T-helper 2 cell treated with Interferon-gamma antibody and Interleukin-4, amounts not matched to agents 5 μg/mL and 100 μg/mL, for 36 hours (primary cell): ENCODE data around the gene DBX2.
"Not testable (repeated sequence)": the region's sequence is repeated elsewhere in the genome, so short reads cannot be mapped to it uniquely, and the experiment has no call there.

Experiments
- DNase-seq: peaks from one replicate; pipeline ENCODE4 v3.0.0; 2021; ENCODE audit warnings: low spot score
- H3K27ac Mint-ChIP-seq: one replicate; pipeline ENCODE4 v1.8.0; 2021; ENCODE audit warnings: mild to moderate bottlenecking, mixed read lengths
- H3K27me3 Mint-ChIP-seq: one replicate; pipeline ENCODE4 v1.8.0; 2021; ENCODE audit warnings: low read depth, mixed read lengths
- H3K36me3 Mint-ChIP-seq: one replicate; pipeline ENCODE4 v1.8.0; 2021; ENCODE audit warnings: low read depth, mixed read lengths
- H3K4me1 Mint-ChIP-seq: one replicate; pipeline ENCODE4 v1.8.0; 2021; ENCODE audit warnings: low read depth, mixed read lengths
- H3K4me3 Mint-ChIP-seq: one replicate; pipeline ENCODE4 v1.8.0; 2022; ENCODE audit warnings: mild to moderate bottlenecking, moderate library complexity, mixed read lengths
- H3K9me3 Mint-ChIP-seq: one replicate; pipeline ENCODE4 v1.8.0; 2021; ENCODE audit warnings: mixed read lengths

DBX2 gene

DNA sequence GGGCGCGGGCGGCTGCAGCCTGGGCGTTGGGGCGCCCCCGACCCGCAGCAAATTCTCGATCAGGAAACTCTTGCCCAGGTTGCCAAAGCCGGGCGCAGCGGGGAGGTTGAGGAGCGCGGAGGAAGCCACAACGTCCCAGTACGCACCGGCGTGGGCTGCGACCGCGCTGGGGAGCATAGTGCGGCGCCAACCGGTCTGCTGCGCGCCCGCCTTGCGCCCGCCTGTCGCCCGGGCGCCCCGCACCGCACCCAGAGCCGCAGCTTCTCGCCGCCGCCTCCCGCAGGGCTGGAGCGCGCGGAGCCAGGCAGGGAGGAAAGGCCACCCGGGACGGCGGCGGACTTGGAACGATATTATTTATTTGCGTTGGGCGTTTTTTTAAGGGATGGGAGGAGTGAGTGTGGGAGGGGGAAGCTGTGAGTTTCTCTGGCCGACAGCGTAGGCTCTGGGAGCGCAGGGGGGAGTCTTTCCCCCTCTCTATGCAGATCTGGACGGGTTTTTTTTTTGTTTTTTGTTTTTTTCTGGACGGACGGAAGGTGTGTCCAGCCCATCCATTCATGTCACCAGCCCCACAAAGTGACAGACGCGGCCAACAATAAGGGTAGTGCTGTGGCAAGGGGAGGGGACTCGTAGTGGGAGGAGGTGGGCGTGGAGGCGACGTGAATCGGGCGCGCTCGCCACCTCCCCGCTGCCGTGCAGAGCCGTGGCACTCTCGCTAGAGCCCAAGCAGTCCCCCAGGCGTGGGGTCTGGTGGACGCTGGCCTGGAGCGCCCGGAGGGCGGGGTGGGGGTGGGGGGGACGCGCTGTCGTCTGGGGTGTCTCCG is at the start of gene DBX2:
Gene DBX2 (minus strand): TSS at position 349 of the 821 bp plus-strand sequence. CDS start 172 bp downstream, at position 177.
- Mint-ChIP-seq H3K9me3 (no peaks in the 10 kb centered on the region), H3K27me3 (peaks cover 56% of the 10 kb centered on the region), H3K36me3 (no peaks in the 10 kb centered on the region), H3K4me1 (no peaks in the 10 kb centered on the region), H3K4me3 (no peak within 1 kb of the TSS), H3K27ac (no peak within 1 kb of the TSS)
- DNase-seq, result no peak

DNA sequence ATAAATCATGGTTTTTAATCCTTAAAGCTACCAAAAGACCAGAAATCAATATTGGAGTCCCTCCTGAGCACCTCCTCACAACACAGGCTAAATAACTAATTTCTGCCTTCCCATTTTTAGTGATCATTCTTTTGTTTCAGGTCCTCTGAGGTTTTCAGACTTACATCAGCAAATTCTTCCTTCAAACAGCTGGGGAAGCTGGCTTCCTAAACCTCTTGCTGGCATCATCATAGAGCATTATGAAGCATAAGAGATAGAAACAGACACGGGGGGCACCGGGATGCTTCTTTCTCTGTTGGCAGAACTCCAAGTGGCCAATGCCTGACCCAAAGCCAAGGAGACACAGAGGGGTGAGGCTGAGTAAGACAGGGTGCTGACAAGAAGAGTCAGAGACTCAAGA is 47.9 kb upstream of the DBX2 start:
- H3K27ac Mint-ChIP-seq, result no peak overlapping the region
- no peak overlapping the region for H3K4me3 Mint-ChIP-seq
- no peaks in the 10 kb centered on the region for H3K4me1 Mint-ChIP-seq
- H3K36me3 Mint-ChIP-seq, result no peaks in the 10 kb centered on the region
- no peaks in the 10 kb centered on the region for H3K9me3 Mint-ChIP-seq
- no peak for DNase-seq
- H3K27me3 Mint-ChIP-seq, result peaks cover 2% of the 10 kb centered on the region

DNA sequence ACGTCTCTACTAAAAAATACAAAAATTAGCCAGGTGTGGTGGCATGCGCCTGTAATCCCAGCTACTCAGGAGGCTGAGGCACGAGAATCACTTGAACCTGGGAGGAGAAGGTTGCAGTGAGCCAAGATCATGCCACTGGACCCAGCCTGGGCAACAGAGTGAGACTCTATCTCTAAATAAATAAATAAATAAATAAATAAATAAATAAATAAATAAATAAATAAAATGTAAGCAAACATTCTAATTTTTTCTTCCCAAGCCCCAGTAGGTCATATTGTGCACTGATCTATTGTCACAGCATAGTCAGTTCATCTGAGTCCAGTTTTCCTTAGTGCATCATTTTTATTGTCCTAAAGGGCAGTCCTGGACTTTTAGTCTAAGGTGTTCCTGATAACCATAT is 44.5 kb upstream of the DBX2 start:
- H3K9me3 Mint-ChIP-seq, H3K4me3 Mint-ChIP-seq, H3K27ac Mint-ChIP-seq, H3K4me1 Mint-ChIP-seq, H3K27me3 Mint-ChIP-seq, H3K36me3 Mint-ChIP-seq, DNase-seq: not testable (repeated sequence)

DNA sequence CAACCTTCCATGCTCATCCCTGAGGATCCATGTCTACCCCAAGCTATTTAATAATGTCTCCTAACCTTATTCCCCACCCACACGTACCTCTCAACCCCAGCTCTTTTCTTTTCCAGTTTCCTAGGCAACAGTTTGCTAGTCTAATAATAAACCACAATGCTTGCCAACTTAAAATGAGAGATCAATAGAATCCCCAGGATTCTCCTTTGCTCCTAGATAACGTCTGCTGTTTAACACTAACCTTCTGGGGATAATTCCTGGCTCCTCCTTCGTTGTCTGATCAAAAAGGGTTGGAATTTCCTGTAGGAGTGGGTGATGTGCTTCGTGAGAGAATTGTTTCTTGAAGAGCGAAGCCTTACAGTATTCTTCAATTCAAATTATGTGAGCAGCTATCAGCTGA is 42.2 kb upstream of the DBX2 start:
- no peak overlapping the region for H3K4me3 Mint-ChIP-seq
- no peaks in the 10 kb centered on the region for H3K36me3 Mint-ChIP-seq
- H3K9me3 Mint-ChIP-seq, result no peaks in the 10 kb centered on the region
- DNase-seq, result no peak
- no peak overlapping the region for H3K27ac Mint-ChIP-seq
- peaks cover 2% of the 10 kb centered on the region for H3K27me3 Mint-ChIP-seq
- H3K4me1 Mint-ChIP-seq, result no peaks in the 10 kb centered on the region

DNA sequence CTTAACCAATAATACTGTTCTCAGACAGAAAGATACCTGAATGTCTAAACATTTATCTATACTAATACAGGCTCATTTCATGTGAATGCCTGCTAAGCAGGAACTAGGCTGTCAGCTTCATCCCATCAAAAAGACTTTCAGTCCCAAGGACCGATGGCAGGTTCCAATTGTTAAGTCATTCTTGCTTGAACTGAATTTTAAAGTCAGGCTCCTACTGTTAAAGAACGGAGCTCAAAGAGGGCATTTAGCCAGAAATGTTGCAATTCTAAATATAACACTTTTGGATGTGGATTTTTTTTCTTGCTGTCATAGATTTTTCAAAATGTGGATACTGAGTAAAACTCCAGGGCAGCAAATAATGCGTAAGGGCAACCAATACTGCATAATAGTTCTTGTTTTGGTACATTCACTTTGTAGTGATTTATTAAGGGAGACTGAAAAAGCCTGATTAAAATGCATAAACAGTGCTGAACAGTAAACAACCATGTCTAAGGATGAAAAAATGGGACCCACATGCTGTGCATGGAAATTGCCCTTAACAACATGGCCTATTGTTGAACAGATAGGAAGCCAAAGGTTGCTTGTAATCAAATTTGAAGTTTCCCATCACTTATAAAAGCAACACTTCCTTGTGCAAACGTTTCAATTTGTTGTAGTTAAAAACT is 38.6 kb upstream of the DBX2 start:
- Mint-ChIP-seq H3K4me3 (no peak overlapping the region), H3K9me3 (peaks cover 5% of the 10 kb centered on the region), H3K4me1 (no peaks in the 10 kb centered on the region), H3K27me3 (no peaks in the 10 kb centered on the region), H3K27ac (no peak overlapping the region), H3K36me3 (no peaks in the 10 kb centered on the region)
- no peak for DNase-seq

DNA sequence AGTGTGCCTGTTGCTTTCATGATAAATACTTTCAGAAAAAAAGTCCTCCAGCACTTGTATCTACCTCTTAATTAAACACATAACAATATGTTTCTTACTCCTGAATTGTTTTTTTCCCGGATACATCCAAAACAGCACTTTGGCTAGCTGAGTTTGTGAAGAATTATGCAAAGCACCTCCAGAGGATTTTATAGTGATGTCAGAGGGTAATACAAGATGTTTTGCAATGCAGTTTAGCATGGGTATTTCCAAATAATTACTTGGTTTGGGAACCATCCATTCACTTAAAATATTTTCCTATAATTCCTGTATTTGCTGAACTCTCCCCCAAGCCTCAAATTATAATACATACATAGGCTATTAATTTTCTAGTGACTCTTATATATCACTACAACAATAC is 37.7 kb upstream of the DBX2 start:
- no peaks in the 10 kb centered on the region for H3K27me3 Mint-ChIP-seq
- H3K36me3 Mint-ChIP-seq, result no peaks in the 10 kb centered on the region
- no peak overlapping the region for H3K4me3 Mint-ChIP-seq

DNA sequence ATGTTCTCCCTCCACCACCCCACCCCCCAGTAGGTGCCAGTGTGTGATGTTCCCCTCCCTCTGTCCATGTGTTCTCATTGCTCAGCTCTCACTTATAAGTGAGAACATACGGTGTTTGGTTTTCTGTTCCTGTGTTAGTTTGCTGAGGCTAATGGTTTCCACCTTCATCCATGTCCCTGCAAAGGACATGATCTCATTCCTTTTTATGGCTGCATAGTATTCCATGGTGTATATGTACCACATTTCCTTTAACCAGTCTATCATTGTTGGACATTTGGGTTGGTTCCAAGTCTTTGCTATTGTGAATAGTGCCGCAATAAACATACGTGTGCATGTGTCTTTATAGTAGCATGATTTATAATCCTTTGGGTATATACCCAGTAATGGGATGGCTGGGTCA is 33.3 kb upstream of the DBX2 start:
- H3K9me3 Mint-ChIP-seq, H3K27me3 Mint-ChIP-seq, H3K27ac Mint-ChIP-seq, H3K4me3 Mint-ChIP-seq, DNase-seq, H3K4me1 Mint-ChIP-seq, H3K36me3 Mint-ChIP-seq: not testable (repeated sequence)

More for the DNA sequence above, 37.7 kb upstream of the DBX2 start:
- no peak overlapping the region for H3K27ac Mint-ChIP-seq
- no peaks in the 10 kb centered on the region for H3K4me1 Mint-ChIP-seq
- peaks cover 5% of the 10 kb centered on the region for H3K9me3 Mint-ChIP-seq
- no peak for DNase-seq

DNA sequence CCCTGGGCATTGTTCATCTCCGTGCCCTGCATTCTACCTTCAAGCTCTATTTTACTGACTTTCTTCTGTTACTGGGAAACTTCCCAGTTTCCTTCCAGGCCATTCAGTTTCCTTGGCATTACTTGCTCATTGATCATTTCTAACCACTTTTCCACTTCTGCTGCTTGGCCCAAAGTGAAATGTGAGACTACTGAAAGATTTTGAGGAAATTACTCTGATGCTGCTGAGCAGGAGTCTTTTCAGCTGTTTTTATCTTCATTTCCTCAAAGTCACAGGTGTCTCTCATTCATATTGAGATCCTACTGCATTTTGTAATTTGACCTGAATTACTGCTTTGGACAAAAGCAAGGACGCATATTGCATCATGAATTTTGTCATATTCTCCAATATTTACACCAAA is 26.4 kb upstream of the DBX2 start:
- Mint-ChIP-seq H3K4me1 (no peaks in the 10 kb centered on the region), H3K27me3 (peaks cover 12% of the 10 kb centered on the region), H3K36me3 (no peaks in the 10 kb centered on the region), H3K27ac (no peak overlapping the region), H3K4me3 (no peak overlapping the region), H3K9me3 (no peaks in the 10 kb centered on the region)
- no peak for DNase-seq

DNA sequence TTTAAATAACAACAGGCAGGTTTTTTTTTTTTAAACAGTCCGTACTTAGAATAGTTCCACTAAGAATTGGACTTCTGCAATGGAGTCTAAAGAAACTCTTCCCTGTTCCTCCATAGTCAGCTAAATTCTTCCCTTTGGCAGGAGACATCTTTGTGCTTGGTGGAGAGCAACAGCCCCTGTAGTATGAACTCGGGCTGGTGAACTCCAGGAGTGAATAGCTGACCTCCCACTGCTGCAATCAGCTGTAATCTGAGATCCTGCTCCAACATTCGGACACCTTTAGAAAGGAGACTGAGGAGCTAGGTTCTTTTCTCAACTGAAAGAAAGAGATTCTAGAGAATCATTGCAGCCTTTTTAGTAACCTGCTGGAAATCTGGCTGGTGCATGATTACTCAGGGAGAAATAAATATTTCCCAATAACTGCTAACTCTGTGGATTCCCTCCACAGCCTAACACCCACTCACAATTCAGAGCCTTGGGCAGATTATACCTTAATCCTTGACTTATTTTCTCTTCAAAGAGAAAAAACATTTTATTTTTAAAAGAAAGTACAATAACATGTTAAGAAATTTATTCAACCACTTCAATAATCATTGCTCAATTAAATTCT is 25.6 kb upstream of the DBX2 start:
- peaks cover 12% of the 10 kb centered on the region for H3K27me3 Mint-ChIP-seq

DNA sequence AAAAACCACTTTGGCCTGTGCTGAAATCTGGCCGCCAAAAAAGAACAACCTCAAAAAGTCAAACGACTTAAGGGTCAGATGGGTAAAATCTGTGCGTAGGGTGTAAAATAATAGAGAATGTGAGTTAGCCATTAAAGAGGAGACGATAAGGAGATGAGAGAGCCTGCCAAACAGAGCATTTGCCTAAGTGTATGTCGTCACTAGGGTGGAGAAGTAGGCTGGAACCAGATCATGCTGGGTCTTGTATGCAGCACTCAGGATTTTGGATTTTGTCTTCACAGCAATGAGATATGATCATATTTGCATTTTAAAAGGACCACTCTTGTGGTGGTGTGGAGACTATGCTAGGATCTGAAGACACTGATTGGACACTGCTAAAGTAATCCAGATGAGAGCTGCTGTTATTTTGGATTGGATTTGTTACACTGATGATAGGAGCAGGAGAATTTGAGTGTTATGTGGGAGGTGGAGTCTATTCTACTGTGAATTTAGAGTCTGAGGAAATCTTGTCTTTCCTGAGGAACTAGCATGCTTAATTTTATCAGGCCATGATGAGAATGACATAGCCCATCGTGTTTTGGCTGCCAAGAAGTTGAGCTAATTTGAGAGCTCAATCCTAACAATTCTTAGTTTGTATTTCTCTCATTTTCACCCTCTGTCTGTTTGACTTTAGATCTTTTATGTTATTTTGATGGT is 24.8 kb upstream of the DBX2 start:
- DNase-seq, result no peak
- Mint-ChIP-seq H3K4me3 (no peak overlapping the region), H3K9me3 (no peaks in the 10 kb centered on the region), H3K27ac (no peak overlapping the region), H3K4me1 (no peaks in the 10 kb centered on the region), H3K27me3 (peaks cover 12% of the 10 kb centered on the region), H3K36me3 (no peaks in the 10 kb centered on the region)

More for the DNA sequence above, 25.6 kb upstream of the DBX2 start:
- Mint-ChIP-seq H3K27ac (no peak overlapping the region), H3K4me1 (no peaks in the 10 kb centered on the region), H3K36me3 (no peaks in the 10 kb centered on the region), H3K4me3 (no peak overlapping the region), H3K9me3 (no peaks in the 10 kb centered on the region)
- no peak for DNase-seq

DNA sequence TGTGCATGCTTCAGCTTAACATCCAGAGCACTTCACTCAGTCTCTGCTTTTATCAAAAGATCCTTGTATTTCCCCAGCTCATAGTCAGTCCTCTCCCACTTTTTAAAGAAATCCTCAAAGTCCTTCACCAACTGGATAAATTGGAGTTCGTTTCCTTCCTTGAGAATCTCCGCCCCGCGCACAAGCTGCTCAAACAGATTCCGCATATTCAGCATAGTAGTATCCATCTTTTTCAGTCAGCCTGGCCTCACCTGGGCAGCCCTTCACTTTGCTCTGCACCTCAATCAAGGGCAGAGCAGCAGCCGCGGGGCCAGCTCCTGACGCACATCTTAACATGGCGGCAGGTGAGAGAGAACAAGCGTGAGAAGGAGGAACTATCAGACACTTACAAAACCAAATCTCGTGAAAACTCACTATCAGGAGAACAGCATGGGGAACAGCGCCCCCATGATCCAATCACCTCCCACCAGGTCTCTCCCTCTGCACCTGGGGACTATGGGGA is 14.3 kb upstream of the DBX2 start:
- H3K9me3 Mint-ChIP-seq, result peaks cover 20% of the 10 kb centered on the region
- no peaks in the 10 kb centered on the region for H3K36me3 Mint-ChIP-seq
- H3K27ac Mint-ChIP-seq, result no peak overlapping the region
- no peak for DNase-seq
- H3K4me1 Mint-ChIP-seq, result no peaks in the 10 kb centered on the region
- H3K4me3 Mint-ChIP-seq, result no peak overlapping the region
- no peaks in the 10 kb centered on the region for H3K27me3 Mint-ChIP-seq

DNA sequence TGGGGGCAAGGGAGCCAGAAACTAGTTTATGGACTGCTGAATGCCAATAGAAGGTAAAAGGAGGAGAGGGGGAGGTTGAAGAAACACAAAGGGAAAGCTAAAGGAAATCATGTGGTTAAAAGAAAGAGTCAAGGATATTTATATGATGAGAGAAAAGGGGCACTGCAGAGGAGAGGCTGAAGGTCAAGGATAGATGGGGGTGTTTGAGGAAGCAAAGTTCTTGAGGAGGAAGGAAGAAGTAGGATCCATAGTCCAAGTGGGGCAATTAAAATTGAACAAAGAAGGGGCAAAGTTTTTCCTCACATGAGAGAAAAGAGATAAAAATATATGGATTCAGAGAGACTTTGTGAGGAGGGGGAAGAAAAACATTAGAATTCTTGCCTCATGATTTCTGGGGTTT is 10.1 kb upstream of the DBX2 start:
- H3K4me3 Mint-ChIP-seq, result no peak overlapping the region
- no peaks in the 10 kb centered on the region for H3K36me3 Mint-ChIP-seq
- H3K27ac Mint-ChIP-seq, result no peak overlapping the region
- DNase-seq, result no peak
- no peaks in the 10 kb centered on the region for H3K27me3 Mint-ChIP-seq
- H3K9me3 Mint-ChIP-seq, result peaks cover 5% of the 10 kb centered on the region
- H3K4me1 Mint-ChIP-seq, result no peaks in the 10 kb centered on the region

DNA sequence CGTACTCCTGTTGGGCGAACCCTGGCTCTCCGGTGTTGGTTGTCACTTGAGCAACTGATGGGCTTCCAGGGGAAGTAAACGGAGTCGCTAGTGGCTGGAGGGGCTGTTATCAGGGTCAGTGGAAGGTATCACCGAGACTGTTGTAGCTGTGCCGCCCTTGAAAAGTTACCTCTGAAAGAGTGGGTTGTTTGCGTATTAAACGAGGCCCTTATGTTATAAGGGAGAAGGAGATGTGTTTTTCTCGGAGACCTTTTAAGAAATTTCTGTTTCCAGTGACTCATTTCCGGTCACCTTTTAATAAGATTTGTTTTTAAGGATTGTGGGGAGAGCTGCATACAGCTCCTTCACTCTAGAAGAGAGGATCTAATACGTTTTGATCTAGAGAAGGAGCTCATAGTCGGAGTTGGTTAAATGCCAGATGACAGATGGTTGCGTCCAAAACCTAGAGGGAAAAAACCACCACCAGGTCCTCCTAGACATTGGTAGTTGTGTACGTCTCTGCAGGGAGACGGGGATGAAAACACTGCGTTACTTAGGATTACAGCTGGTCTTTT is 750 bp upstream of the DBX2 start:
- Mint-ChIP-seq H3K4me1 (no peaks in the 10 kb centered on the region), H3K9me3 (no peaks in the 10 kb centered on the region), H3K36me3 (no peaks in the 10 kb centered on the region), H3K27me3 (peaks cover 54% of the 10 kb centered on the region), H3K4me3 (no peak overlapping the region), H3K27ac (no peak overlapping the region)
- no peak for DNase-seq
